ES-I3 (cell line): ENCODE results near the gene CD53.
"Not testable (repeated sequence)": the region's sequence is repeated elsewhere in the genome, so short reads cannot be mapped to it uniquely, and the experiment has no call there.

Experiments used
- H3K36me3 ChIP-seq: 2 replicates; pipeline ENCODE4 v1.6.1; 2013; ENCODE audit warnings: mild to moderate bottlenecking, low read length, control low read depth, moderate library complexity; ENCODE audit not compliant: insufficient read depth
- H3K4me1 ChIP-seq: 2 replicates; pipeline ENCODE4 v1.6.1; 2013; ENCODE audit warnings: mild to moderate bottlenecking, control low read depth, low read length; ENCODE audit not compliant: insufficient read depth
- H3K9ac ChIP-seq: 2 replicates; pipeline ENCODE4 v1.6.1; 2013; ENCODE audit warnings: low read depth, mild to moderate bottlenecking, low read length, moderate library complexity
- H3K9me3 ChIP-seq: 2 replicates; pipeline ENCODE4 v1.6.1; 2013; ENCODE audit warnings: mild to moderate bottlenecking, low read length, moderate library complexity; ENCODE audit not compliant: control insufficient read depth, insufficient read depth

The CD53 gene

GRCh38 chr1:110872745-110873720, at the start of gene CD53:
CD53 (plus strand) TSS chr1:110873148; CDS start chr1:110891409, 18,261 bp downstream.
- no peak within 1 kb of the TSS for H3K9ac ChIP-seq

GRCh38 chr1:110824192-110824591, 48.8 kb upstream of the CD53 start:
- Histone ChIP-seq H3K4me1 (no peaks in the 10 kb centered on the region), H3K36me3 (no peaks in the 10 kb centered on the region), H3K9ac (no peak overlapping the region)

More at GRCh38 chr1:110872745-110873720, at the start of gene CD53:
- no peaks in the 10 kb centered on the region for H3K36me3 ChIP-seq
- no peaks in the 10 kb centered on the region for H3K9me3 ChIP-seq
- peaks cover 10% of the 10 kb centered on the region for H3K4me1 ChIP-seq

GRCh38 chr1:110829955-110830553, 42.9 kb upstream of the CD53 start:
- H3K9me3 ChIP-seq, result no peaks in the 10 kb centered on the region
- no peaks in the 10 kb centered on the region for H3K36me3 ChIP-seq
- 0 out of 2 replicates have a peak, but pooled peaks cover 3% of the 10 kb centered on the region for H3K4me1 ChIP-seq
- no peak overlapping the region for H3K9ac ChIP-seq

More at GRCh38 chr1:110824192-110824591, 48.8 kb upstream of the CD53 start:
- H3K9me3 ChIP-seq, result no peaks in the 10 kb centered on the region

DNA sequence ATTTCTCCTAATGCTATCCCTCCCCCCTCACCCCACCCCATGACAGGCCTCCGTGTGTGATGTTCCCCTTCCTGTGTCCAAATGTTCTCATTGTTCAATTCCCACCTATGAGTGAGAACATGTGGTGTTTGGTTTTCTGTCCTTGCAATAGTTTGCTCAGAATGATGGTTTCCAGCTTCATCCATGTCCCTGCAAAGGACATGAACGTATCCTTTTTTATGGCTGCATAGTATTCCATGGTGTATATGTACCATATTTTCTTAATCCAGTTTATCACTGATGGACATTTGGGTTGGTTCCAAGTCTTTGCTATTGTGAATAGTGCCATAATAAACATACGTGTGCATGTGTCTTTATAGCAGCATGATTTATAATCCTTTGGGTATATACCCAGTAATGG, 39.2 kb upstream of the CD53 start:
- not testable (repeated sequence) for H3K36me3 ChIP-seq, H3K4me1 ChIP-seq, H3K9ac ChIP-seq, H3K9me3 ChIP-seq

GRCh38 chr1:110846861-110847260, 26.1 kb upstream of the CD53 start:
- Histone ChIP-seq H3K36me3 (no peaks in the 10 kb centered on the region), H3K4me1 (no peaks in the 10 kb centered on the region), H3K9ac (no peak overlapping the region), H3K9me3 (no peaks in the 10 kb centered on the region)

DNA sequence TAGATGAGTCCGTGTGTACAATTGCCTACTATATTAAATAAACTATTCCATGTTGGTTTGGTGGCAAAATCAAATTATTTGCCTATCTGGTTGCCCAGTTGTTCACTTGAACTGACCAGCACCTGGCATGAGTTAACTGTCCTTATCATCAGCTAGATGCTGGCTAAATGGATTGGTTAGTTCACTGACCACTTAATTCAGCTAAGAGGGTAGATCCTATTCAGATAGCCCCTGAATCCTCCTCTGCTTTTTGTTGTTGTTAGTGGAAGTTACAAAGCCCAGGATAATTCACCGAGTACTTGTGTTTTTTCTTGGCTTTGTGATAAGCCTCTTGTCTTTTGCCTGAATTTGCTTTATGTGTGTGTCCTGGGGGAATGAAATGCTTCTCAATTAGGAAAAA, 22.8 kb upstream of the CD53 start:
- Histone ChIP-seq H3K4me1 (no peaks in the 10 kb centered on the region), H3K36me3 (no peaks in the 10 kb centered on the region), H3K9ac (no peak overlapping the region)

GRCh38 chr1:110850627-110851026, 22.3 kb upstream of the CD53 start:
- H3K9ac ChIP-seq, result no peak overlapping the region
- H3K4me1 ChIP-seq, result no peaks in the 10 kb centered on the region
- no peaks in the 10 kb centered on the region for H3K36me3 ChIP-seq
- no peaks in the 10 kb centered on the region for H3K9me3 ChIP-seq

More for the DNA sequence above, 22.8 kb upstream of the CD53 start:
- no peaks in the 10 kb centered on the region for H3K9me3 ChIP-seq

- Histone ChIP-seq H3K9ac (no peak overlapping the region), H3K36me3 (no peaks in the 10 kb centered on the region), H3K9me3 (no peaks in the 10 kb centered on the region), H3K4me1 (no peaks in the 10 kb centered on the region)
Observed at GRCh38 chr1:110853135-110853534, 19.8 kb upstream of the CD53 start.

DNA sequence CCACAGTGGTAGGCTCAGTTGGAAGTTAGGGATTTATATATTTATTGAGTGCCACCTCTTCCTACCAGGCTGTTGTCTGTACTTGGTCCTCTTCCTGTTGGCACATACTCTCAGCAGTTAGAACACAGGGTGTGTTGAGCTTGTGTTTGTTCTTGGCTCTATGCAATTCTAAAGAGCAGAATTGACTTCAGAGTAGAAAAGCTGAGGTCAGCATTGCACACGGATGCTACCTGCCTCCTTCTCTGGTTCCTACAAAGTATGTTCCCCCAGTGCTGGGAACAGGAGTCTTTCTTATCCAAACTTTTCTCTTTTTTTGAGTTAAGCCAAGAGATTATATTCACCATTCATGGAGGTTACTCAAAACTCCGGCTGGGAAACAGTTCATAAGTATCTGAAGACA, 16.5 kb upstream of the CD53 start:
- no peak overlapping the region for H3K9ac ChIP-seq
- H3K9me3 ChIP-seq, result no peaks in the 10 kb centered on the region
- H3K4me1 ChIP-seq, result no peaks in the 10 kb centered on the region
- no peaks in the 10 kb centered on the region for H3K36me3 ChIP-seq

GRCh38 chr1:110857964-110858948, 14.7 kb upstream of the CD53 start:
- no peaks in the 10 kb centered on the region for H3K9me3 ChIP-seq
- no peaks in the 10 kb centered on the region for H3K4me1 ChIP-seq
- H3K36me3 ChIP-seq, result no peaks in the 10 kb centered on the region
- H3K9ac ChIP-seq, result no peak overlapping the region

- no peaks in the 10 kb centered on the region for H3K4me1 ChIP-seq
Observed at GRCh38 chr1:110859062-110859461, 13.9 kb upstream of the CD53 start.

DNA sequence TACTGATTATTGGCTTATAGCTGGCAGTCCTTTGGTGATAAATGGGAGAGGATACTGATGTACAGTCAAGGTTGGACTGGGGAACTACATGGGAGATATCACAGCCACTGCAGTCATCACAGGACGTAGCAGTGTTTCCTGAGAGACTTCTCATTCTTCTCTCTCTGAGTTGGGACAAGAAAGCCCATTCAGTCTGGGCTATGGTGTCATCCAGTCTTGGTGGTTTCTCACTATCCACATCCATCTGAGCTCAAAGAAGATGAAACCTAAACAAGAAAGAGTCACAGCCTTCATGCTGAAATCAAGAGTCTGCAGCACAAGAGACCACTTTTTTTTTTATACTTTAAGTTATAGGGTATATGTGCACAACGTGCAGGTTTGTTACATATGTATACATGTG, 12.8 kb upstream of the CD53 start:
- Histone ChIP-seq H3K9me3 (no peaks in the 10 kb centered on the region), H3K9ac (no peak overlapping the region), H3K36me3 (no peaks in the 10 kb centered on the region), H3K4me1 (no peaks in the 10 kb centered on the region)

More at GRCh38 chr1:110859062-110859461, 13.9 kb upstream of the CD53 start:
- H3K9ac ChIP-seq, result no peak overlapping the region
- H3K36me3 ChIP-seq, result no peaks in the 10 kb centered on the region
- H3K9me3 ChIP-seq, result no peaks in the 10 kb centered on the region

DNA sequence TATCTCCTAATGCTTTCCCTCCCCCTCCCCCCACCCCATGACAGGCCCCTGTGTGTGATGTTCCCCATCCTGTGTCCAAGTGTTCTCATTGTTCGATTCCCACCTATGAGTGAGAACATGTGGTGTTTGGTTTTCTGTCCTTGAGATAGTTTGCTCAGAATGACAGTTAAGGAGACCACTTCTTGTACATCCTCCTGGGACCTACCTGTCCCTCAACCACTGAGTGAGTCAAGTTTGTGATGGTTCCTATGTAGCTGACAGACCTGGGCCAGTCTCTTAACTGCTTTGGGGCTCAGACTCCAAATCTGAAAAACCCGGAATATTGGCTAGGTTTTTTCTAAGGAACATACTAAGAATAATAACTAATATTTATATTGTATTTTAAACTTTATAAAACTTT, 12.3 kb upstream of the CD53 start:
- not testable (repeated sequence) for H3K9me3 ChIP-seq, H3K36me3 ChIP-seq, H3K9ac ChIP-seq, H3K4me1 ChIP-seq

DNA sequence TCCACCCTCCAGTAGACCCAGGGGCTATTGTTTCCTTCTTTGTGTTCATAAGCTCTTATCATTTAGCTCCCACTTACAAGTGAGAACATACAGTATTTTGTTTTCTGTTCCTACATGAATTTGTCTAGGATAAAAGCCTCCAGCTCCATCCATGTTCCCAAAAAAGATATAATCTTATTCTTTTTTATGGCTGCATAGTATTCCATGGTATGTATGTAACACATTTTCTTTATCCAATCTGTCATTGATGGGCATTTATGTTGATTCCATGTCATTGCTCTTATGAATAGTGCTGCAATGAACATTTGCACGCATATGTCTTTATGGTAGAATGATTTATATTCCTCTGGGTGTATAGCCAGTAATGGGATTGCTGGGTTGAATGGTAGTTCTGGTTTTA, 11.0 kb upstream of the CD53 start:
- H3K9ac ChIP-seq, result not testable (repeated sequence)

More for the DNA sequence above, 11.0 kb upstream of the CD53 start:
- H3K9me3 ChIP-seq, H3K36me3 ChIP-seq, H3K4me1 ChIP-seq: not testable (repeated sequence)
